Gastrocnemius medialis (tissue), 4 donors: ENCODE data around the gene GTF3C4.

Experiments
- CTCF ChIP-seq, 5 experiments: fragments of 450-650 bp in 3 of 5; fragments of 200-600 bp in 2 of 5; sonication (generic) in 2 of 5; IDR thresholded peaks in 4 of 5; conservative IDR thresholded peaks in 1 of 5; 1 replicate in 4 of 5; 2 replicates in 1 of 5; pipeline ENCODE4 v1.5.1; 2016 to 2019; ENCODE audit warnings: antibody characterized with exemption in 5 of 5, mild to moderate bottlenecking in 3 of 5, moderate library complexity in 3 of 5
- POLR2A ChIP-seq, 2 donors: fragments of 450-650 bp; IDR thresholded peaks; one replicate each; pipeline ENCODE4 v1.6.1; 2017; ENCODE audit warnings: antibody characterized with exemption in 2 of 2, mild to moderate bottlenecking in 2 of 2, moderate library complexity in 2 of 2

DNA sequence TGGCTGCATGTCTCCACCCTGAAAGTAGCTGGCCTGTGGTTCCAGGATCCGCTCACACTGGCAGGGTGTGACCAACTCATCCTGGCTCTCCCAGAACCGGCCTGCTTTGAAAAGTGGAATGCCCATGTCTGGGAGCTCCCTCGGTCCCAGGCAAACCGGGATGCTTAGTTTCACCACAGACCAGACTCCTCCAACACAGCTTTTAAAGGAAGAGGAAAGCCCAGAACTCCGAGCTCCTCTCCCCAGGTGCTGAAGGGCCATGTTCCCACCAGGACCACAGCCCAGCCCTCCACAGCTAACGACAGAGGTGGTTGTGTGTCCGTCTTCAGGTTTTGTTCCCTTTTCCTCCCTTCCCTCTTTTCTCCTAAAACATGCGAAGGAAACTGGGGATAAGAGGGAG is 38.0 kb downstream of the GTF3C4 start:
- TF ChIP-seq CTCF (IDR thresholded peaks at IDR 0.05 in 4 of 5, conservative IDR thresholded peaks at IDR 0.05 in 1 of 5): no peak
- TF ChIP-seq POLR2A (IDR thresholded peaks at IDR 0.05): no peak
